K562 (cell line): Measurements from ENCODE around the gene SIGLEC6. TPM values are rescaled to one million over a fixed set of nuclear protein-coding genes. Genes with fewer than 3 reads are reported as not detected.

Experiments
- ATAC-seq: fragments of 200-7000 bp; cut with Tn5 transposase; 3 replicates; pipeline ENCODE4 v1.9.1; 2020; ENCODE audit warnings: moderate library complexity
- BruUV-seq: library from RNA; stranded (reverse); fragments of 400-500 nt; replicated peaks from 2 replicates; lab custom pipeline; 2021; lab: Mats Ljungman, UMichigan
- CTCF ChIA-PET: fragments of 300-600 bp; formaldehyde crosslinking; extraction: SDS; loops from one replicate; lab custom pipeline; 2021; ENCODE audit warnings: low intra/inter-chr PET ratio; lab: Yijun Ruan, JAX
- POLR2A ChIA-PET: fragments of 300-600, 350-650 bp; sonication (Branson Sonifier 250); formaldehyde crosslinking; extraction: SDS; loops from one replicate; lab custom pipeline; 2021; ENCODE audit warnings: antibody characterized with exemption, inconsistent platforms; lab: Yijun Ruan, JAX
- DNase-seq, 4 experiments: peaks; one replicate each; pipeline versions ENCODE4 v3.0.0 to v3.0.0-alpha.2; 2011 to 2018; ENCODE audit warnings: low spot score in 3 of 4, mixed read lengths in 3 of 4; ENCODE audit errors: extremely low read depth in 1 of 4
- FAIRE-seq: peaks from 2 replicates; lab custom pipeline; 2011; peaks lifted over from hg19 to GRCh38; lab: Jason Lieb, UNC
- H2AFZ ChIP-seq: 2 replicates; pipeline ENCODE4 v1.6.0; 2011; ENCODE audit warnings: low read depth, low read length, control low read depth, inconsistent platforms
- H3K27ac ChIP-seq: fragments of 200-600 bp; 3 replicates; pipeline ENCODE4 v1.8.0; 2011; ENCODE audit warnings: low read depth, mild to moderate bottlenecking, control low read depth, inconsistent platforms, low read length, moderate library complexity, mixed read lengths; ENCODE audit errors: extremely low read depth
- H3K27me3 ChIP-seq, 2 experiments: fragments of 300-600 bp in 1 of 2; 2 replicates in 1 of 2; 3 replicates in 1 of 2; pipeline versions ENCODE4 v1.6.0 to v1.8.0; 2011; ENCODE audit warnings: inconsistent platforms in 2 of 2, low read length in 2 of 2, mild to moderate bottlenecking in 1 of 2, mixed read lengths in 1 of 2, moderate library complexity in 1 of 2; ENCODE audit not compliant: control insufficient read depth in 2 of 2, insufficient read depth in 2 of 2
- H3K36me3 ChIP-seq: fragments of 300-600 bp; 3 replicates; pipeline ENCODE4 v1.8.0; 2011; ENCODE audit warnings: mild to moderate bottlenecking, low read length, inconsistent platforms; ENCODE audit not compliant: control insufficient read depth, insufficient read depth
- H3K4me1 ChIP-seq, 2 experiments: fragments of 200-600 bp in 1 of 2; replicated peaks in 1 of 2; 2 replicates in 1 of 2; 3 replicates in 1 of 2; pipeline versions ENCODE4 v1.5.1 to v1.8.0; 2011; ENCODE audit warnings: inconsistent platforms in 2 of 2, low read length in 2 of 2, mild to moderate bottlenecking in 1 of 2, mixed read lengths in 1 of 2, moderate library complexity in 1 of 2; ENCODE audit not compliant: control insufficient read depth in 2 of 2, insufficient read depth in 2 of 2
- H3K4me2 ChIP-seq: 2 replicates; pipeline ENCODE4 v1.6.1; 2011; ENCODE audit warnings: low read length, control low read depth, inconsistent platforms, mixed read lengths; ENCODE audit not compliant: insufficient read depth
- H3K4me3 ChIP-seq: fragments of 200-600 bp; sonication (generic), shearing (Covaris generic); 2 replicates; pipeline ENCODE4 v1.5.1; 2016; ENCODE audit warnings: control low read depth, inconsistent platforms
- H3K79me2 ChIP-seq: fragments of 200-600 bp; 3 replicates; pipeline ENCODE4 v1.8.0; 2011; ENCODE audit warnings: low read length, inconsistent platforms; ENCODE audit not compliant: control insufficient read depth, insufficient read depth
- H3K9ac ChIP-seq, 2 experiments: 2 replicates each; pipeline versions ENCODE4 v1.6.0 to v1.6.1; 2011; ENCODE audit warnings: low read depth in 2 of 2, low read length in 2 of 2, control low read depth in 1 of 2, inconsistent platforms in 1 of 2, mild to moderate bottlenecking in 1 of 2, mixed read lengths in 1 of 2; ENCODE audit not compliant: insufficient read depth in 1 of 2
- H3K9me1 ChIP-seq: one replicate; pipeline ENCODE4 v1.6.0; 2011; ENCODE audit warnings: inconsistent platforms, mild to moderate bottlenecking, low read length, moderate library complexity; ENCODE audit not compliant: control insufficient read depth, insufficient read depth
- H3K9me3 ChIP-seq: replicated peaks from 2 replicates; pipeline ENCODE4 v1.5.1; 2011; ENCODE audit warnings: low read depth, low read length, inconsistent platforms; ENCODE audit not compliant: control insufficient read depth, insufficient read depth
- H4K20me1 ChIP-seq: replicated peaks from 2 replicates; pipeline ENCODE4 v1.6.1; 2011; ENCODE audit warnings: low read length, inconsistent platforms, mixed read lengths; ENCODE audit not compliant: control insufficient read depth, insufficient read depth
- E4F1 ChIP-seq: fragments of 250-450 bp; sonication (Bioruptor Pico); IDR thresholded peaks from 2 replicates; pipeline ENCODE4 v1.5.0; 2021; ENCODE audit warnings: mild to moderate bottlenecking, borderline replicate concordance
- POLR2AphosphoS2 ChIP-seq: IDR thresholded peaks from 2 replicates; pipeline ENCODE4 v1.6.1; 2012; ENCODE audit warnings: low read length, improper control_type of control experiment
- POLR2B ChIP-seq: fragments of 450-650 bp; IDR thresholded peaks from 2 replicates; pipeline ENCODE4 v1.6.1; 2018; ENCODE audit warnings: low read depth; ENCODE audit not compliant: partially characterized antibody
- REST ChIP-seq, 2 experiments: fragments of 450-650 bp; formaldehyde crosslinking in 1 of 2; IDR thresholded peaks; 2 replicates each; pipeline versions ENCODE4 v1.4.0 to v1.6.1; 2014 to 2020; ENCODE audit warnings: mild to moderate bottlenecking in 2 of 2, borderline replicate concordance in 1 of 2, low read depth in 1 of 2
- ZNF707 ChIP-seq: fragments of 250-450 bp; sonication (Bioruptor Pico); conservative IDR thresholded peaks from 2 replicates; pipeline ENCODE4 v1.8.0; 2022; ENCODE audit warnings: inconsistent platforms, mild to moderate bottlenecking, moderate library complexity
- WGBS: fragments of 100-300 bp; shearing (Covaris generic); methylation state at CpG from one replicate; pipeline ENCODE4 v1.1.6; 2016; ENCODE audit warnings: low coverage, mixed read lengths; ENCODE audit not compliant: insufficient coverage; ENCODE audit errors: missing lambda C conversion rate; 5-methylcytosine and 5-hydroxymethylcytosine counted together
- in situ Hi-C: fragments of 300-500 bp; cut with MboI; formaldehyde crosslinking; loops from 4 replicates; pipeline ENCODE4 v1.15.0; 2018; ENCODE audit warnings: inconsistent platforms, mixed read lengths
- intact Hi-C: fragments of 100-400 bp; cut with micrococcal nuclease; formaldehyde crosslinking; loops from 2 replicates; pipeline ENCODE4 v1.14.2; 2022
- polyA plus RNA-seq, 8 experiments: library from polyadenylated mRNA; depleted of rRNA in 4 of 8; stranded (reverse) in 5 of 8; unstranded in 3 of 8; fragments of >200 nt; fragmentation: Nextera tagmentation in 2 of 8; fragmentation: Illumina TruSeq in 1 of 8; extraction: Ambion mirVana in 2 of 8; extraction: Trizol in 1 of 8; gene quantifications; 2 replicates each; pipeline versions ENCODE4 v1.2.1 to v1.2.3, GENCODE V29; 2011 to 2014; ENCODE audit warnings: inconsistent platforms in 1 of 8, missing spikeins in 1 of 8
- total RNA-seq, 7 experiments: library from RNA; depleted of rRNA in 6 of 7; stranded (reverse); fragments of >200 nt in 6 of 7; fragmentation: Illumina TruSeq in 2 of 7; extraction: Trizol in 2 of 7; gene quantifications; 2 replicates each; pipeline versions ENCODE4 v1.2.1 to v1.2.3, GENCODE V29; 2011 to 2021; ENCODE audit warnings: low replicate concordance in 1 of 7
- TF ChIP-seq, protein P1 (sequence below): IDR thresholded peaks from 2 replicates; pipeline ENCODE4 v1.6.1; 2014; ENCODE audit warnings: antibody characterized with exemption

SIGLEC6 gene
- total and polyA plus RNA-seq, 9 of the 15 experiments (the other 6 are each of a cell fraction or from before 2014, with no cell fraction given): 0.03 to 17.5 (median 0.71) TPM

- no peak for FAIRE-seq
- H3K36me3 ChIP-seq: peaks cover 14% of the 10 kb centered on the region; the same call in 2 of the 3 replicates
- CTCF ChIA-PET: interaction anchor here (0.6 kb wide), 1 partner anchor 973 kb away, joined by 6 read pairs; no protein-coding TSS in a partner anchor
- H3K4me3 ChIP-seq: no peak within 1 kb of the TSS
- POLR2A ChIA-PET: interaction anchor here (1.2 to 3.1 kb wide), 4 partner anchors 9 to 69 kb away, joined by 3 to 12 read pairs (median 4); no protein-coding TSS in a partner anchor
- in situ Hi-C loops: loop anchor here (10.0 kb wide), 2 partner anchors 86 to 176 kb away; no protein-coding TSS in a partner anchor
- 43% methylated on average over 16 of the region's 17 CpGs for WGBS
- H3K9me1 ChIP-seq: no peaks in the 10 kb centered on the region
- BruUV-seq: no TSS peak
- H4K20me1 ChIP-seq: no peaks in the 10 kb centered on the region
- H2AFZ ChIP-seq: no peak within 1 kb of the TSS
- H3K9me3 ChIP-seq: peaks cover 2% of the 10 kb centered on the region; the same call in 1 of the 2 replicates
- DNase-seq: peak; percentile 26 to 55 (median 34)
- peaks cover 13 to 20% of the 10 kb centered on the region in 2 experiments for H3K4me1 ChIP-seq
- H3K9ac ChIP-seq: peak within 1 kb of the TSS in 1 of 2 experiments; percentile 47; a peak in 2 of 4 replicates
- intact Hi-C loops: no loop called here
- no peaks in the 10 kb centered on the region for H3K27me3 ChIP-seq
- H3K79me2 ChIP-seq: peaks cover 2% of the 10 kb centered on the region; the same call in 2 of the 3 replicates
- H3K27ac ChIP-seq: no peak within 1 kb of the TSS; the same call in 2 of the 3 replicates
- H3K4me2 ChIP-seq: peak within 1 kb of the TSS; percentile 30; the same call in 1 of the 2 replicates
- ATAC-seq: peak; percentile 80
- peak; percentile 37 for TF ChIP-seq POLR2B
- TF ChIP-seq, protein P1, sequence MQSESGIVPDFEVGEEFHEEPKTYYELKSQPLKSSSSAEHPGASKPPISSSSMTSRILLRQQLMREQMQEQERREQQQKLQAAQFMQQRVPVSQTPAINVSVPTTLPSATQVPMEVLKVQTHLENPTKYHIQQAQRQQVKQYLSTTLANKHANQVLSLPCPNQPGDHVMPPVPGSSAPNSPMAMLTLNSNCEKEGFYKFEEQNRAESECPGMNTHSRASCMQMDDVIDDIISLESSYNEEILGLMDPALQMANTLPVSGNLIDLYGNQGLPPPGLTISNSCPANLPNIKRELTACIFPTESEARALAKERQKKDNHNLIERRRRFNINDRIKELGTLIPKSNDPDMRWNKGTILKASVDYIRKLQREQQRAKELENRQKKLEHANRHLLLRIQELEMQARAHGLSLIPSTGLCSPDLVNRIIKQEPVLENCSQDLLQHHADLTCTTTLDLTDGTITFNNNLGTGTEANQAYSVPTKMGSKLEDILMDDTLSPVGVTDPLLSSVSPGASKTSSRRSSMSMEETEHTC: no peak
- TF ChIP-seq ZNF707: no peak
- TF ChIP-seq E4F1: 0 out of 2 replicates have a peak, but pooled peaks have one; percentile 20
- 0 out of 2 replicates have a peak, but pooled peaks have one; percentile 1 for TF ChIP-seq REST (IDR thresholded peaks at IDR 0.05; ENCODE audit: borderline replicate concordance)
- no peak for TF ChIP-seq REST (CRISPR knock-in tag; IDR thresholded peaks at IDR 0.05; ENCODE audit: low read depth)
- TF ChIP-seq POLR2AphosphoS2: peak; percentile 71
Measured at GRCh38 chr19:51478381-51479234, 52.9 kb downstream of the SIGLEC6 start, which contains the start of gene CEACAM18. Gene CEACAM18 (plus strand): TSS chr19:51478539.
